NCI-H226 (cell line): Measurements from ENCODE around the gene IGLL1.
"Not testable (repeated sequence)": the region's sequence is repeated elsewhere in the genome, so short reads cannot be mapped to it uniquely, and the experiment has no call there.

Source experiments
- DNase-seq: peaks from one replicate; pipeline ENCODE4 v3.0.0-alpha.2; 2015

Gene IGLL1

GRCh38 chr22:23539135-23539838 is 40.8 kb downstream of the IGLL1 start:
- no peak for DNase-seq

- DNase-seq = not testable (repeated sequence)
These were observed 41.4 kb downstream of the IGLL1 start for GRCh38 chr22:23538696-23539030.

- DNase-seq = not testable (repeated sequence)
These were observed 42.0 kb downstream of the IGLL1 start for GRCh38 chr22:23537830-23538695.

GRCh38 chr22:23537416-23537815 is 42.7 kb downstream of the IGLL1 start:
- no peak for DNase-seq

GRCh38 chr22:23536821-23537345 is 43.2 kb downstream of the IGLL1 start:
- DNase-seq = no peak

GRCh38 chr22:23535790-23536661 is 44.1 kb downstream of the IGLL1 start:
- DNase-seq = not testable (repeated sequence)

GRCh38 chr22:23534851-23535717 is 45.0 kb downstream of the IGLL1 start:
- DNase-seq = no peak

GRCh38 chr22:23534201-23534850 is 45.8 kb downstream of the IGLL1 start:
- DNase-seq = no peak

- DNase-seq = no peak
These were observed 46.3 kb downstream of the IGLL1 start for GRCh38 chr22:23533771-23534191.

GRCh38 chr22:23533328-23533762 is 46.7 kb downstream of the IGLL1 start:
- DNase-seq = no peak

GRCh38 chr22:23532731-23533130 is 47.4 kb downstream of the IGLL1 start:
- no peak for DNase-seq

GRCh38 chr22:23531966-23532705 is 48.0 kb downstream of the IGLL1 start:
- no peak for DNase-seq

- DNase-seq = no peak
These were observed 48.7 kb downstream of the IGLL1 start for GRCh38 chr22:23531283-23531956.

GRCh38 chr22:23530766-23531282 is 49.3 kb downstream of the IGLL1 start:
- DNase-seq = no peak

- DNase-seq = no peak
These were observed 50.0 kb downstream of the IGLL1 start for GRCh38 chr22:23530106-23530505.

- no peak for DNase-seq
These were observed 50.7 kb downstream of the IGLL1 start for GRCh38 chr22:23529166-23530103.

GRCh38 chr22:23527971-23528740 is 51.9 kb downstream of the IGLL1 start:
- DNase-seq = no peak
